ENCODE data around the gene AJM1.

- TF ChIP-seq, protein P1, sequence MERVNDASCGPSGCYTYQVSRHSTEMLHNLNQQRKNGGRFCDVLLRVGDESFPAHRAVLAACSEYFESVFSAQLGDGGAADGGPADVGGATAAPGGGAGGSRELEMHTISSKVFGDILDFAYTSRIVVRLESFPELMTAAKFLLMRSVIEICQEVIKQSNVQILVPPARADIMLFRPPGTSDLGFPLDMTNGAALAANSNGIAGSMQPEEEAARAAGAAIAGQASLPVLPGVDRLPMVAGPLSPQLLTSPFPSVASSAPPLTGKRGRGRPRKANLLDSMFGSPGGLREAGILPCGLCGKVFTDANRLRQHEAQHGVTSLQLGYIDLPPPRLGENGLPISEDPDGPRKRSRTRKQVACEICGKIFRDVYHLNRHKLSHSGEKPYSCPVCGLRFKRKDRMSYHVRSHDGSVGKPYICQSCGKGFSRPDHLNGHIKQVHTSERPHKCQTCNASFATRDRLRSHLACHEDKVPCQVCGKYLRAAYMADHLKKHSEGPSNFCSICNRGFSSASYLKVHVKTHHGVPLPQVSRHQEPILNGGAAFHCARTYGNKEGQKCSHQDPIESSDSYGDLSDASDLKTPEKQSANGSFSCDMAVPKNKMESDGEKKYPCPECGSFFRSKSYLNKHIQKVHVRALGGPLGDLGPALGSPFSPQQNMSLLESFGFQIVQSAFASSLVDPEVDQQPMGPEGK (CRISPR knock-in tag; IDR thresholded peaks at IDR 0.05; ENCODE audit: borderline replicate concordance) = no peak
- no peak for TF ChIP-seq TSHZ2 (CRISPR knock-in tag; IDR thresholded peaks at IDR 0.05)
- TF ChIP-seq CREB5 (CRISPR knock-in tag; IDR thresholded peaks at IDR 0.05; ENCODE audit: low read depth) = no peak
- no peak for TF ChIP-seq TOX (CRISPR knock-in tag; IDR thresholded peaks at IDR 0.05; ENCODE audit: borderline replicate concordance)
- TF ChIP-seq GLIS3 (CRISPR knock-in tag; IDR thresholded peaks at IDR 0.05) = no peak
- TF ChIP-seq ZNF70 (CRISPR knock-in tag; IDR thresholded peaks at IDR 0.05) = no peak
- TF ChIP-seq ESRRG (CRISPR knock-in tag; IDR thresholded peaks at IDR 0.05) = no peak
- no peak for TF ChIP-seq ZNF8 (CRISPR knock-in tag; IDR thresholded peaks at IDR 0.05)
- TF ChIP-seq ZFP30 (CRISPR knock-in tag; IDR thresholded peaks at IDR 0.05) = no peak
- no peak for TF ChIP-seq ARNTL (CRISPR knock-in tag; IDR thresholded peaks at IDR 0.05; ENCODE audit: borderline replicate concordance, low read depth)
- TF ChIP-seq RARB (CRISPR knock-in tag; IDR thresholded peaks at IDR 0.05) = no peak
- no peak for TF ChIP-seq POU6F1 (CRISPR knock-in tag; IDR thresholded peaks at IDR 0.05; ENCODE audit: borderline replicate concordance, low read depth)
- no peak for TF ChIP-seq TCF4 (CRISPR knock-in tag; IDR thresholded peaks at IDR 0.05; ENCODE audit: borderline replicate concordance)
Measured at GRCh38 chr9:136851941-136852663, 9.8 kb downstream of the AJM1 start, which contains the start of gene MAMDC4.

Data from SK-N-SH treated with all-trans-retinoic acid at 6 μM for 48 hours (cell line).